Measurements from ENCODE around the gene ATG16L1.
A peak's percentile ranks its signal among the peaks of the same experiment; 100 is the strongest.
"Not testable (repeated sequence)": the region's sequence is repeated elsewhere in the genome, so short reads cannot be mapped to it uniquely, and the experiment has no call there.

Gene ATG16L1

DNA sequence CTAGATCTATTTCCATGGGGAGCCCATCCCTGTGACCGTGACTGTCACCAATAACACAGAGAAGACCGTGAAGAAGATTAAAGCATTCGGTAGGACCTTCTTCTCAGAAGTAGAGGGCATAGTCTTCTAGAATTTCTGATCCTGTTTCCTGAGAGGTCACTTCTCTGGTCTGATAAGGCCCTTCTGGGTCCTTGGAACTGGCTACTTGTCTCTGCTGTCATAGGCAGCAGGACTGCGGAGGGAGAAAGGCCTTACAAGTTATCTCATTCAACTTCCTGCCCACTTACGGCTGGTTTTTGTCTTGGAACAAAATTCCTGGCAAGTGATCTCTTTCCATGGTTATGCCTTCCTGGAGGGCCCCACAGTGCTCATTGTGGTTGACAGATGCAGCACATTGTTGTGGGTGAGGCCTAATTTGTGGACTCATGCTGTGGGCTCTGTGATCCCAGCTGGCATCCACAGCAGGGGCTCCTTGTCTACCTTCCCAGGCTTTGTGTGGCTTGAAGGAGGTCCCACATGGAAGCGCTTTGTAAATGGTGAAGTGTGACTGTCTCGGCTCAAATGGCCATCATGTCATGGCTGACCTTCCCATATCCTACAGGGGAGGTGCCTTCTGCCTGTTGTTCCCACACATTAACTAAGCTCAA is 78.1 kb downstream of the ATG16L1 start:
- peak; percentile 13 for FAIRE-seq
- no peak for DNase-seq (ENCODE audit: low spot score)

DNA sequence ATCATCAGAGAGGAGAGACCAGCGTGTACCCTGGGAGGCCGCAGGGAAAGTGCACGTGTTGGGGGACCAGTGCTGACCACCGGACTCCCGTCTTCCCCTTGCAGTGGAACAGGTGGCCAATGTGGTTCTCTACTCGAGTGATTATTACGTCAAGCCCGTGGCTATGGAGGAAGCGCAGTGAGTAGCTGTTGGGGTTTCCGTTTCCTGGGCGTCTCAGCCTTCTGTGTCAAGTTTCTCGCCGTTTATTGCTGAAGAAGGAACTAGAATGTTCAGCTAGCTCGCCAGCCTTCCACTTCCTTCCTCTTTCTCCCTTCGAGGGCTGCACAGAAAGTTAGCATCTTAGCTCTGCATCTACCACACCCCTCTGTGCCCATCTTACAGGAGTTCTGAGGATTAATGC is 80.1 kb downstream of the ATG16L1 start:
- DNase-seq (ENCODE audit: low spot score) (no peak), FAIRE-seq (no peak)

DNA sequence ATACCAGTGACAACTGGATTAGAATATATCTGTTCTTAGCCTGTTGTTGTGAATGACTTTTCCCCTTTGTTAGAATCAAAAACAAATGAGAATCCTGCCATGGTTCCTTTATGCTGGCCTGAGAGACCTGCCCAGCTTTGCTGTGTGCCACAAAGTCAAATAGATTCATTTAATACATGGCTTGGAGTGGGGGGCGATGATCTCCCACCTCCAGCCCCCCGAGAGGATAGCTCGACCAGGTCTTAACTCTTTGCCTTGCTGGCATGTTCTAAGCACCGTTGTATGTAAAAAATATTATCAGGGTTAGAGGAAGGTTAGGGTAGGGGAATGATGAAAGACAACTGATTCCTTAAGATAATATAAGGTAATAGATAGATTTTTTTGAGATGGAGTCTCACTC is 80.7 kb downstream of the ATG16L1 start:
- FAIRE-seq (no peak), DNase-seq (ENCODE audit: low spot score) (no peak)

DNA sequence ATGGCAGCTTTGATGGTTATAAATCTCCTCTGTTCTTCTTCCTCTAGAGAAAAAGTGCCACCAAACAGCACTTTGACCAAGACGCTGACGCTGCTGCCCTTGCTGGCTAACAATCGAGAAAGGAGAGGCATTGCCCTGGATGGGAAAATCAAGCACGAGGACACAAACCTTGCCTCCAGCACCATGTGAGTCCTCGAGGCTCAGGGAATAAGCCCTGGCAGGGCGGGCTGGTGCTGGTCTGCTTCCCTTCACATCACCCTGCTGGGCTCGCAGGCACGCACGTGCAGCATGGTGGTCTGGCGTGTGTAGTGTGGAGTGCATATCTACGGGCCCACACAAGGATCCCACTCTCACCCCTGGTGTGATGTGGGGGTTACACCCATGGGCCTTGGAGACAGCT is 83.4 kb downstream of the ATG16L1 start:
- DNase-seq (ENCODE audit: low spot score) (no peak), FAIRE-seq (no peak)

DNA sequence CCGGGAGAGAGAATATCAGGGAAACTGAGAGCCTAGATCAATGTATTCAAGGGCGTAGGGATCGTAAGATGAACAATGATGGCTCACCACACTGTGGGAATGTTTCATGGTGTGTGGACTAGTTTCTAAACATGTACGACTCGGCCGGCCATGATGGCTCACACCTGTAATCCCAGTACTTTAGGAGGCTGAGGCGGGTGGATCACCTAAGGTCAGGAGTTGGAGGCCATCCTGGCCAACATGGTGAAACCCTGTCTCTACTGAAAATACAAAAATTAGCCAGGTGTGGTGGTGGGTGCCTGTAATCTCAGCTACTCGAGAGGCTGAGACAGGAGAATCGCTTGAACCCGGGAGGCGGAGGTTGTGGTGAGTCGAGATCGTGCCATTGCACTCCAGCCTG is 84.6 kb downstream of the ATG16L1 start:
- DNase-seq (ENCODE audit: low spot score); FAIRE-seq: not testable (repeated sequence)

DNA sequence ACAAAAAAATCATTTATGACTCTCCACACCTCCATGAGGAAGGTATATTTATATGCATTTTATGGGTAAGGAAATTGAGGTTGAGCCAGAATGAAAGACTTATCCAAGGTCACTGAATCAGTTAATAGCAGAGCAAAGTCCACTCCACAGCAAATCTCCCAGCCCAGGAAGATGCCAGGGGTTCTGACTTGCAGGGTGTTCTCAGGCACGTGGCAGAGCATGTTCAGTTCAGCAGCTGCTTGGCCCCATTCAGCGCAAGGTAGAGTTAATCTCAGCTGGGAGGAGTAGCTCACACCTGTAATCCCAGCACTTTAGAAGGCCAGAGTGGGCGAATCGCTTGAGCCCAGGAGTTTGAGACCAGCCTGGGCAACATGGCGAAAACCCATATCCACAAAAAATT is 85.1 kb downstream of the ATG16L1 start:
- no peak for FAIRE-seq
- DNase-seq (ENCODE audit: low spot score) = no peak

DNA sequence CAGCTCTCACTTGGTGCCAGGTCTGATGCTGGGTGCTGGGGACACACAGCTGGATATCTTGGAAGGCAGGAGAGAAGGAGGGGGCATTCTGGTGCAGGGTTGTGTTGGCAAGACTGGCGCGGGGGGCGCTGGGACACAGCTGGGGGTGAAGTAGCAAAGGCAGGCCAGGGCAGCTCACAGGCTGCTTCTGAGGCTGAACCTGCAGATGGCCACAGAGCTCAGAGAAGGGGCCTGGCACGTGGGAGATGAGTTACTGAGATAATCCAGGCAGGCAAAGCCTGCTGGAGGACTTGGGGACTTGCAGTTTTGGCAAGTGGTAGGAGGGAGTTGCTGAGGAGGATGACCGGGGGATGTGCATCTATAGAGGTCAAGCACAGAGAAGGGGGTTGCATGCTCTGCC is 86.6 kb downstream of the ATG16L1 start:
- FAIRE-seq (no peak), DNase-seq (ENCODE audit: low spot score) (no peak)

DNA sequence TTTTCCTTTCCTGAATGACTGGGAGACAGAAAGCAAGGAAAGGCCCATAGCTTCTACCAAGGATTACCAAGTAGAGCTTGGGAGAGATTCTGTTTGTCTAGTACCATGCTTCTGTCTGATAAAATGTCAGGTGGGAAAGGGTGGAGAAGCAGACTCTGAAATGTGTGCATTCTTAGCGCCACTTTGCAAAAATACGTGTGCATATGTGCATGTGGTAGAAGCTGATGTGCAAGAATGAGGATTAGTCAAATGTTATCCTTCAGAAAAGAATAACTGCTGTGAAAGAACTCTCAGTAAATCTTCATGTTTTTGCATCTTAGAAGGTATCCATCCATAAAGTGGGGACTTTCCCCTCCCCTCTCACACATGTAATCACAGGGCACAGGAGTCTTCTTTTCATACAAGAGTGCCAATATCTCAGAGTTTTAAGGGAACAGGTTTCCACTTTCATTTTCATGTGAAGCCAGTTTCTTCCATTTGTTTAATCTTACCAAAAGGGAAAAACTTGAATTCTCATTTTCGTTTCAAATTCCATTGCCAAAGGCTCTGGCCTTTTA is 87.4 kb downstream of the ATG16L1 start:
- FAIRE-seq (no peak), DNase-seq (ENCODE audit: low spot score) (no peak)

DNA sequence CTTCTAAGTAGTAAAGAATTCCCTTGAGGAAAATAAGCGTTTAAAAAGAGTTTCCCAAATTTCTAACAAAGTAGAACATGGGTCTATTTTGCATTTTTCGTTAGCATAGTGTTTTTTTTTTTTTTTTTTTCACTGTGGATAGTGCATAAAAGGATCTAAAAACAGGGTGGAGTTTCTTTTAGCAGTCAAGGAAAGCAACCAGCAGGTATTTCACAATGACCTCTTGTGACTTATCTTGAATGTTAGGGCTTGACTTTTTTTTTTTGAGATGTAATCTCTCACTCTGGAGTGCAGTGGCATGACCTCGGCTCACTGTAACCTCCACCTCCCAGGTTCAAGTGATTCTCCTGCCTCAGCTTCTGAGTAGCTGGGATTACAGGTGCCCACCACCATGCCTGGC is 88.0 kb downstream of the ATG16L1 start:
- FAIRE-seq (no peak), DNase-seq (ENCODE audit: low spot score) (no peak)

DNA sequence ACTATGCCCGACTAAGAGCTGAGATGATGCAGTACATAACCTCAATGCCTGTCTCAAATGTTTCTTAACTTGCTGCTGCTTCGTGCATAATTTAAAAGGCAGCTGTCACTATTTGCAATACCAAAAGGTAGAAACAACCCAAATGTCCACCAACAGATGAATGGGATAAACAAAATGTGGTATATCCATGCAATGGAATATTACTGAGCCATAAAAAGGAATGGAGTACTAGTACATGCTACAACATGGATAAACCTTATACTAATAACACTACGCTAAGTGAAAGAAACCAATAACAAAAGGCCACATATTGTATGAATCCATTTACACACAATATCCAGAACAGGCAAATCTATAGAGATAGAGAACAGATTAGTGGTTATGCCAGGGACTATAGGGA is 89.8 kb downstream of the ATG16L1 start:
- DNase-seq (ENCODE audit: low spot score) (no peak), FAIRE-seq (no peak)

DNA sequence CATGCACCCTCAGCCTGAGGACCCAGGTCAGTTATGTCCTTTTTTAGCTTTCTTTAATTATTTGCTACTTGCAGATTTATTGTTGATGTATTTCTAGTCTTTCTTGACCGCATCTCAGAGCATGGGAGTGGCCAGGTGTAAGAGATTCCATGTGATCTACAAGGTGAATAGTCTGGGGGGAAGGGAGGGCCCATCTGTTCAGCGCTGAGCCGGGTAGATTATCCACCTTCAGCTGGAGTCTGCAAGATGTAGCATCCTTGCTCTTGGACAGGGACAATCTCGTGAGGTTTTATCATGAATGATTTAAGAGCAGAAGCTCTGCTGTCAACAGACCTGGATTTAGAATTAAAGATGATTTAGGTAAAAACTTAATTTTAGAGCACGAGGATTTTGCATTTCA is 90.8 kb downstream of the ATG16L1 start:
- FAIRE-seq (no peak), DNase-seq (ENCODE audit: low spot score) (no peak)

DNA sequence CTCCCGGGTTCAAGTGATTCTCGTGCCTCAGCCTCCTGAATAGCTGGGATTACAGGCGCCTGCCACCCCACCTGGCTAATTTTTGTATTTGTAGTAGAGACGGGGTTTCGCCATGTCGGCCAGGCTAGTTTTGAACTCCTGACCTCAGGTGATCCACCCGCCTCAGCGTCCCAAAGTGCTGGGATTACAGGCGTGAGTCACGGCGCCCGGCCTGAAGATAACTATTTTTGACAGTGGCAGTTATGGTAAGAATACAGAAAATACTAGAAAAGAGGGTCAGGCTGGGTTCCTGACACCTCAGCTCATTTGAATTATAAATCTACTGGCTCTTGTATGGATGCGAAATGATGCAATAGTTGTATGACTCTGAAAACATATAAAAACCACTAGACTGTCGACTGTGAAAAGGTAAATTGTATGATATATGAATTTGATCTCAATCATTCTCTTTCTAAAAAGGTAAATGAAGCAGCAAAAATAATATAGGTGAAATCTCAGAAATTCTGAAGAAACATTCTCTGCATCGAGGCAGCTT is 91.8 kb downstream of the ATG16L1 start:
- no peak for FAIRE-seq
- no peak for DNase-seq (ENCODE audit: low spot score)
